Nephron (organoid): ENCODE results near the gene FIBIN.

ENCODE experiments used
- H3K27ac Mint-ChIP-seq, 3 experiments: 2 replicates each; pipeline ENCODE4 v1.8.0; 2020; ENCODE audit warnings: mixed read lengths in 3 of 3, mild to moderate bottlenecking in 2 of 3, moderate library complexity in 1 of 3
- H3K27me3 Mint-ChIP-seq: 2 replicates; pipeline ENCODE4 v1.8.0; 2021; ENCODE audit warnings: low read depth, mild to moderate bottlenecking, moderate library complexity, mixed read lengths
- H3K36me3 Mint-ChIP-seq: 2 replicates; pipeline ENCODE4 v1.8.0; 2020; ENCODE audit warnings: low read depth, mixed read lengths
- H3K4me1 Mint-ChIP-seq: 2 replicates; pipeline ENCODE4 v1.8.0; 2020; ENCODE audit warnings: mixed read lengths
- H3K4me3 Mint-ChIP-seq, 3 experiments: 2 replicates each; pipeline ENCODE4 v1.8.0; 2020; ENCODE audit warnings: mild to moderate bottlenecking in 3 of 3, mixed read lengths in 3 of 3, moderate library complexity in 2 of 3
- H3K9me3 Mint-ChIP-seq: 2 replicates; pipeline ENCODE4 v1.8.0; 2020; ENCODE audit warnings: mixed read lengths
- TF ChIP-seq, protein P1 (sequence below), 3 experiments: fragments of 200-600 bp; sonication (generic); IDR thresholded peaks; one replicate each; pipeline ENCODE4 v1.5.0; 2021; ENCODE audit warnings: antibody characterized with exemption in 3 of 3; ENCODE audit not compliant: unreplicated experiment in 3 of 3

The FIBIN gene

DNA sequence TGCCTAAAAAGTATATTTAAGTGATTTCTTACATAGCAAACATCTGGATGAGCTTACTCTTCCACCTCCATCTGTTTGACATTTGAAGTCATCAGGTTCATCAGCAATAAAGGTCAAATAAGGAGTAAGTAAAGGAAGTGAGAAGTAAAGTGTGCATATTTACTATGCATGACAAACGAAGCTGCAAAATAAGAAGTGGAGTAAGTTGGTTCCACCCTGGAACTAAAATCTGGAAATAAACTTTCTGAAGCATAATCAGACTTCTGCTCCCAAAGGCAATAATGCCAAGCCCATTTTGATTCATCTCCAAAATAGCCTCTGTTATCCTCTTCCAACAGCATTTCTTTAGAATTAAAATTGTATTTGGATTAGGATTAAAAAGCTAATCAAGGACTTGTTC lies 8.4 kb upstream of the FIBIN start:
- no peak overlapping the region for H3K4me3 Mint-ChIP-seq
- H3K36me3 Mint-ChIP-seq: peaks cover 4% of the 10 kb centered on the region
- H3K27me3 Mint-ChIP-seq: peaks cover 3% of the 10 kb centered on the region
- H3K9me3 Mint-ChIP-seq: peaks cover 33% of the 10 kb centered on the region
- peaks cover 6% of the 10 kb centered on the region for H3K4me1 Mint-ChIP-seq
- H3K27ac Mint-ChIP-seq: peak overlapping the region in 1 of 3 experiments; percentile 28
- TF ChIP-seq, protein P1, sequence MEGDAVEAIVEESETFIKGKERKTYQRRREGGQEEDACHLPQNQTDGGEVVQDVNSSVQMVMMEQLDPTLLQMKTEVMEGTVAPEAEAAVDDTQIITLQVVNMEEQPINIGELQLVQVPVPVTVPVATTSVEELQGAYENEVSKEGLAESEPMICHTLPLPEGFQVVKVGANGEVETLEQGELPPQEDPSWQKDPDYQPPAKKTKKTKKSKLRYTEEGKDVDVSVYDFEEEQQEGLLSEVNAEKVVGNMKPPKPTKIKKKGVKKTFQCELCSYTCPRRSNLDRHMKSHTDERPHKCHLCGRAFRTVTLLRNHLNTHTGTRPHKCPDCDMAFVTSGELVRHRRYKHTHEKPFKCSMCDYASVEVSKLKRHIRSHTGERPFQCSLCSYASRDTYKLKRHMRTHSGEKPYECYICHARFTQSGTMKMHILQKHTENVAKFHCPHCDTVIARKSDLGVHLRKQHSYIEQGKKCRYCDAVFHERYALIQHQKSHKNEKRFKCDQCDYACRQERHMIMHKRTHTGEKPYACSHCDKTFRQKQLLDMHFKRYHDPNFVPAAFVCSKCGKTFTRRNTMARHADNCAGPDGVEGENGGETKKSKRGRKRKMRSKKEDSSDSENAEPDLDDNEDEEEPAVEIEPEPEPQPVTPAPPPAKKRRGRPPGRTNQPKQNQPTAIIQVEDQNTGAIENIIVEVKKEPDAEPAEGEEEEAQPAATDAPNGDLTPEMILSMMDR (IDR thresholded peaks at IDR 0.05; ENCODE audit: unreplicated experiment in 3 of 3): no peak

DNA sequence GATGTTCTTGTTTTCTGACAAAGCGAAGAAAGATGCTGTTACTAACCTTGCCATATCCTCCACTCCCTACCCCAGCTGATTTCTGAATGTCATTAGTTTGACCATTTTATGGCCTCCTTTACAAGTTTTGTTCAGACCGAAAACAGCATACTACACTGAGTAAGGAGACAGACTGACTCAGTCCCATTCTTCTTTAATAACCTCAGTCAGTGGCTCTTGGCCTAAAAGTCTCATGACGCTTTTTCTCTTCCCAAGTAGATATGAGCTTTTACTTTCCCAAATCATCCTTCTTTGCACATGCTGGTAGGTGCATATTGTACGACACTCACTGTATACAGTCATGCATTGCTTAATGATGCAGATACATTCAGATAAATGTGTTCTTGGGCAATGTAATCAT lies 8.0 kb upstream of the FIBIN start:
- Mint-ChIP-seq H3K27me3 (peaks cover under 1% of the 10 kb centered on the region), H3K4me1 (peaks cover 6% of the 10 kb centered on the region), H3K4me3 (no peak overlapping the region), H3K27ac (peak overlapping the region in 1 of 3 experiments; percentile 28), H3K36me3 (peaks cover 4% of the 10 kb centered on the region), H3K9me3 (peaks cover 28% of the 10 kb centered on the region)
- TF ChIP-seq, protein P1 (IDR thresholded peaks at IDR 0.05; ENCODE audit: unreplicated experiment in 3 of 3): no peak

DNA sequence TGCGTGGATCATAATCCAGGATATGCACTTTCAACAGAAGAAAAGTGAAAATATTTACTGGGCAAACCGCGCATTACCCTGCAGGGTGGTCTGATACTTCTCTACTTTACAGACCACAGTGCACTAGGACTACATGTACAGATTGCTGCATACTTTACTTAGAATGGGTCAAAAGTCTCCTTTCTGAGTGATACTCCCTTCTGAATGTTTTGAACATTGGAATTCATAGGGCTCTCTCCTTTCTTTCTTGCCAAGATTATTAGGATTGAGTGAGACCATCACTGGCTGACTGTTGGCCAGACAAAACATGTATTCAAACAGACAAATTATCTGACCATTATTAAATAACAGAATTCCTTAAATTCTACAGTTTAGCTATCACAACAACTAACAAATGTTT lies 6.6 kb upstream of the FIBIN start:
- Mint-ChIP-seq H3K27me3 (no peaks in the 10 kb centered on the region), H3K27ac (peak overlapping the region in 2 of 3 experiments; percentile 1 to 36), H3K9me3 (peaks cover 16% of the 10 kb centered on the region), H3K36me3 (no peaks in the 10 kb centered on the region), H3K4me3 (no peak overlapping the region), H3K4me1 (peaks cover 13% of the 10 kb centered on the region)
- TF ChIP-seq, protein P1 (IDR thresholded peaks at IDR 0.05; ENCODE audit: unreplicated experiment in 3 of 3): no peak

DNA sequence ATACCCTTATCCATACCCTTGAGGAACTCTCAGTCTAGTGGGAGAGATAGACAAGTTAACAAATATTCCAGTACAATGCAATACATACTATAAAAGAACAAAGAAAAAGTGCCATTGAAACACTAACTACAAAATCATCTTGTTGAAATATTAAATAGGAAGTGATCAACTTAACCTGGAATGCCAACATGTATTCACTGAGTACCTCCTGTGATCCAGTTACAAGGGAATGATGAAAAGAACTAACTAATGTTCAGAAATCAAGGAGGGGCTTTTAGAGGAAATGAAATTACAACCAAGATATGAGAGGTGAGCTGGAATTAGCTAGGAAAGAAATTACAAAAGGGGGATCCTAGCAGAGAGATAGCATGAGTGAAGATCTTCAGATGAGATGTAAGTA lies 6.2 kb upstream of the FIBIN start:
- Mint-ChIP-seq H3K4me1 (peaks cover 16% of the 10 kb centered on the region), H3K27me3 (no peaks in the 10 kb centered on the region), H3K27ac (peak overlapping the region in 2 of 3 experiments; percentile 1 to 36), H3K4me3 (no peak overlapping the region), H3K36me3 (no peaks in the 10 kb centered on the region), H3K9me3 (peaks cover 11% of the 10 kb centered on the region)
- TF ChIP-seq, protein P1 (IDR thresholded peaks at IDR 0.05; ENCODE audit: unreplicated experiment in 3 of 3): no peak

DNA sequence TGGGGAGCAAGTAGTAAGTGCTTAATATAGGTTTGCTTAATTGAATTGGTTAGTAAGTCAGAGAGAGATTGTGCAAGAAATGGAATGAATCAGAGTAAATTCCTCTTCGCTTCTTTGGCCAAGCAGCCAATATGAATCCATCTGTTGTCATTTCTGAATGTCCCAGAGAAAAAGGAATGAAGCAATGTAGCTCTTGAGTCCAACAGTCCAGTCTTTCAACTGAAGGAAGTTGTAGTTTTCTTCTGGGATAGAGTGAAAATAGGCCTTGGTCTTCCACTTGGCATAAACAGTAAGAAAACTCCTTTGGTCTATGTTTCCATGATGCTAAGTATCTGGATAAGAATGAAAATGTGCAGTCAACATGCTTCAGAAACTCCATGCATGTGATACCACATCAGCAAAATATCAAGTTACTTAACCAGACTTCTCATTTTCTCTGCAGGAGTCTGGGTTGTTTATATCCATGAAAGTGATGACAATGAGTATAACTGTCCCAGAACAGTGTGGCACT lies 1.8 kb upstream of the FIBIN start:
- Mint-ChIP-seq H3K27me3 (peaks cover 6% of the 10 kb centered on the region), H3K4me3 (peak overlapping the region in 1 of 3 experiments; percentile 77), H3K9me3 (no peaks in the 10 kb centered on the region), H3K4me1 (peaks cover 52% of the 10 kb centered on the region), H3K36me3 (no peaks in the 10 kb centered on the region), H3K27ac (peak overlapping the region in 2 of 3 experiments; percentile 16 to 41)
- TF ChIP-seq, protein P1 (IDR thresholded peaks at IDR 0.05; ENCODE audit: unreplicated experiment in 3 of 3): no peak

DNA sequence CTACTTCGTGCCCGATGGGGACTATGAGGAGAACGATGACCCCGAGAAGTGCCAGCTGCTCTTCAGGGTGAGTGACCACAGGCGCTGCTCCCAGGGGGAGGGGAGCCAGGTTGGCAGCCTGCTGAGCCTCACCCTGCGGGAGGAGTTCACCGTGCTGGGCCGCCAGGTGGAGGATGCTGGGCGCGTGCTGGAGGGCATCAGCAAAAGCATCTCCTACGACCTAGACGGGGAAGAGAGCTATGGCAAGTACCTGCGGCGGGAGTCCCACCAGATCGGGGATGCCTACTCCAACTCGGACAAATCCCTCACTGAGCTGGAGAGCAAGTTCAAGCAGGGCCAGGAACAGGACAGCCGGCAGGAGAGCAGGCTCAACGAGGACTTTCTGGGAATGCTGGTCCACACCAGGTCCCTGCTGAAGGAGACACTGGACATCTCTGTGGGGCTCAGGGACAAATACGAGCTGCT lies 751 bp downstream of the FIBIN start:
- peaks cover 6% of the 10 kb centered on the region for H3K27me3 Mint-ChIP-seq
- H3K27ac Mint-ChIP-seq: peak overlapping the region in 2 of 3 experiments; percentile 70 to 85
- no peaks in the 10 kb centered on the region for H3K9me3 Mint-ChIP-seq
- H3K4me1 Mint-ChIP-seq: peaks cover 50% of the 10 kb centered on the region
- TF ChIP-seq, protein P1 (IDR thresholded peaks at IDR 0.05; ENCODE audit: unreplicated experiment in 3 of 3): no peak
- H3K36me3 Mint-ChIP-seq: no peaks in the 10 kb centered on the region
- peak overlapping the region; percentile 78 to 82 (median 80) for H3K4me3 Mint-ChIP-seq
